Stimulated activated CD8-positive, alpha-beta memory T cell treated with anti-CD3 and anti-CD28 coated beads, Interleukin-12 subunit alpha, Interleukin-12 subunit beta, amount 100 ng/mL, for 1 hour (primary cell): ENCODE data around the gene XYLB.
A peak's percentile ranks its signal among the peaks of the same experiment; 100 is the strongest.
"Not testable (repeated sequence)": the region's sequence is repeated elsewhere in the genome, so short reads cannot be mapped to it uniquely, and the experiment has no call there.

ENCODE experiments used
- DNase-seq: peaks from one replicate; pipeline ENCODE4 v3.0.0-alpha.2; 2020; ENCODE audit warnings: low read depth

Gene XYLB

GRCh38 chr3:38396239-38396638 lies 49.7 kb downstream of the XYLB start:
- DNase-seq = no peak

- no peak for DNase-seq
These were observed 50.3 kb downstream of the XYLB start for GRCh38 chr3:38396861-38397260.

- no peak for DNase-seq
These were observed 50.7 kb downstream of the XYLB start for GRCh38 chr3:38397320-38397719.

DNA sequence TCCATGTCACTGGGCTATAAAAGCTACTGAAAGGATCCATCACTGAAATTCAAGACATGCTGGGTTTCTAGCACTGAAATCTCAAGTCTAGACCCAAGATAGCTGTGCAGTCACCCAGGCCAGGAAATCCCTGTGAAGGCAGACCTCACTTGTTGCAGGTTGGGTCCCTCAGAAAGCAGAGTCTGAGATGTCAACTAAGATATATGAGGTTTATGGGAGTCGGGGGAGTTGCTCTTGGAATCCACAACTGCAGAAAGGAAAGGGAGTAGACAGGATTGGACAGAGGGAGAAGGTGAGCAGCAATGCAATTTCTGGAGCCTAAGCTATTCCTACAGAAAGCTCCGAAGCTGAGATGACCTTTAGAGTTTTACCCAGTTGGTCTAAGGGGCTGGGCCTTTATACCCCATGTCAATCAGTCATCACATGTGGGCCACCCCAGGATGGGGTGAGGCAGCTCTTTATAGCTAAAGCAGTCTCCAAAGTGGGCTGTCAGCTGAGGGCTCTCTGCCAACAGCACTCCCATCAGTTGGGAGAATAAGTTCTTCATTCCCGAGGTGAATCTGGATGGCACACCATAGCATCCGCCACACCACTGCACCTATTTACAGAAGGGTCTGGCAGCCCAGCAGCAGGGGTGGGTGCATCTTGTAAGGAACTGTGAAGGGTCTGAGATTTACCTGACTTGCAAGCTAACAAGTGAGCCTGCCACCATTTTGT lies 54.8 kb downstream of the XYLB start:
- DNase-seq = no peak

DNA sequence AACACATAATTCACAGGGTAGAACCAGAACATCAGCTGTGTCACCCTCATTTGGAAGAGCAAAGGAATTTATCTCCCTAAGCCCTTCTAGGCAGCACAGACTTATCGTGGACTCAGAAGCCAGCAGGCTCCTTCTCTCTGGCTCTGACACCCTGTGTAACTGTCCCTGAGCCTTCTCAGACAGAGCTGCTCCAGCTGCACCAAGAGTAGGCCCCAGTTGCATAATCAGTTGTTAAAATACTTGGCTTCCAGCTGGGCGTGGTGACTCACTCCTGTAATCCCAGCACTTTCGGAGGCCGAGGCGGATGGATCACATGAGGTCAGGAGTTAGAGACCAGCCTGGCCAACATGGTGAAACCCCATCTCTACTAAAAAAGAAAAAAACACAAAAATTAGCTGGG lies 57.7 kb downstream of the XYLB start:
- DNase-seq = no peak

GRCh38 chr3:38411591-38411990 lies 65.0 kb downstream of the XYLB start:
- DNase-seq = no peak

DNA sequence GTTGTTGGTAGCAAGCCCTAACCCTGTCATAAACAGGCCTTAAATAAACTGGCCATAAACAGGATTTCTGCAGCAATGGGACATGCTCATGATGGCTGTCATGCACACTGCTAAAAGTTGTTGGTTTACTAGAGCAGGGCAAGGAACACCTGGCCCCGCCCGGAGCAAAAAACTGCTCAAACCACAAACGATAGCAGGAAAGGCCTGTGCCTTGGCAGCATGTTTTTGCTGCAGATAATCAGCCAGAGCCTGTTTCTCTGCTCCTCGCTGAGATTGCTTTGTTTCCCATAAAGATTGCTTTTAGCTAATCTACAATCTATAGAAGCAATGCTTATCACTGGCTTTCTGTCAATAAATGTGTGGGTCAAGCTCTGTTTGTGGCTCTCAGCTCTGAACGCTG lies 74.2 kb downstream of the XYLB start:
- DNase-seq = not testable (repeated sequence)

GRCh38 chr3:38421679-38422336 lies 75.2 kb downstream of the XYLB start:
- DNase-seq = no peak

DNA sequence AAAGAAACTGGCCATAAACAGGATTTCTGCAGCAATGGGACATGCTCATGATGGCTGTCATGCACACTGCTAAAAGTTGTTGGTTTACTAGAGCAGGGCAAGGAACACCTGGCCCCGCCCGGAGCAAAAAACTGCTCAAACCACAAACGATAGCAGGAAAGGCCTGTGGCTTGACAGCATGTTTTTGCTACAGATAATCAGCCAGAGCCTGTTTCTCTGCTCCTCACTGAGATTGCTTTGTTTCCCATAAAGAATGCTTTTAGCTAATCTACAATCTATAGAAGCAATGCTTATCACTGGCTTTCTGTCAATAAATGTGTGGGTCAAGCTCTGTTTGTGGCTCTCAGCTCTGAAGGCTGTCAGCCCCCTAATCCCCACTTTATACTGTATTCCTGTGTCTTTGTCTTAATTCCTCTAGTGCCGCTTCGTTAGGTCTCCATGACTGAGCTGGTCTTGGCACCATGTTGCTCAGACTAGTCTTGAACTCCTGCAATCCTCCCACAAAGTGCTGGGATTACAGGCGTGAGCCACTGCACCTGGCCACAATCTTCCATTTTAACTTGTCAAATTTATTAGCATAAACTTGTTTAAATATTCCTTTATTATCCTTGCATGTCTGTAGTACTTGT lies 80.3 kb downstream of the XYLB start:
- not testable (repeated sequence) for DNase-seq

GRCh38 chr3:38432871-38433658 lies 86.5 kb downstream of the XYLB start:
- not testable (repeated sequence) for DNase-seq

GRCh38 chr3:38433661-38434060 lies 87.1 kb downstream of the XYLB start:
- not testable (repeated sequence) for DNase-seq

- DNase-seq = not testable (repeated sequence)
These were observed 92.0 kb downstream of the XYLB start for GRCh38 chr3:38438436-38439069.

GRCh38 chr3:38443205-38443604 lies 96.6 kb downstream of the XYLB start:
- DNase-seq = not testable (repeated sequence)

DNA sequence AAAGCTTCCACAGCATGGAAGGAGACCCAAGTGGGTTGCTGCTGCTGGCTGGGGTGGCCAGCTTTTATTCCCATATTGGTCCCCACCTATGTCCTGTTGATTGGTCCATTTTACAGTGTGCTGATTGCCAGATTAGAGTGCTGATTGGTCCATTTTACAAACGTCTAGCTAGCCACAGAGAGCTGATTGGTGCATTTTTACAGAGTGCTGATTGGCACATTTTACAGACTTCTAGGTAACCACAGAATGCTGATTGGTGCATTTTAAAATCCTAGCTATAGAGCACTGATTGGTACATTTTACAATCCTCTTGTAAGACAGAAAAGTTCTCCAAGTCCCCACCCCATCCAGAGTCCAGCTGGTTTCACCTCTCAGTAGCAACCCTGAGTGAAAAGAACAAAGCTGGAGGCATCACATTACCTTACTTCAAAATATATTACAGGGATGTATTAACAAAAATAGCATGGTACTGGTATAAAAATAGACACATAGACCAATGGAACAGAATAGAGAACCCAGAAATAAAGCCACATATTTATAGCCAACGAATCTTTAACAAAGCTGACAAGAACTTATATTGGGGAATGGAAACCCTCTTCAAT lies 99.6 kb downstream of the XYLB start:
- DNase-seq = no peak

DNA sequence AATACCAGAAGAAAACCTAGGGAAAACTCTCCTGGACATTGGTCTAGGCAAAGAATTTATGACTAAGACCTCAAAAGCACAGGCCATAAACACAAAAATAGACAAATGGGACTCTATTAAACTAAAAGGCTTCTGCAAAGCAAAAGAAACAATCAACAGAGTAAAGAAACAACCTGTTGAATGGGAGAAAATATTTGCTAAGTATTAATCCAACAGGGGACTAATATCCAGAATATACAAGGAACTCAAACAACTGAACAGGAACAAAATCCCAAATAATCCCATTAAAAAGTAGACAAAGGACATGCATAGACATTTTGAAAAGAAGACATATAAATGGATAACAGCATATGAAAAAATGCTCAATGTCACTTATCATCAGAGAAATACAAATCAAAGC lies 100.2 kb downstream of the XYLB start:
- DNase-seq = no peak

GRCh38 chr3:38450853-38451252 lies 104.3 kb downstream of the XYLB start:
- no peak for DNase-seq

- peak; percentile 46 for DNase-seq
These were observed 106.7 kb downstream of the XYLB start, which contains the start of gene ACVR2B for GRCh38 chr3:38453075-38453912. TSS of gene ACVR2B (plus strand) at chr3:38453890. CDS start at chr3:38454323, 433 bp downstream.

- DNase-seq = no peak
These were observed 107.3 kb downstream of the XYLB start for GRCh38 chr3:38453913-38454177.

DNA sequence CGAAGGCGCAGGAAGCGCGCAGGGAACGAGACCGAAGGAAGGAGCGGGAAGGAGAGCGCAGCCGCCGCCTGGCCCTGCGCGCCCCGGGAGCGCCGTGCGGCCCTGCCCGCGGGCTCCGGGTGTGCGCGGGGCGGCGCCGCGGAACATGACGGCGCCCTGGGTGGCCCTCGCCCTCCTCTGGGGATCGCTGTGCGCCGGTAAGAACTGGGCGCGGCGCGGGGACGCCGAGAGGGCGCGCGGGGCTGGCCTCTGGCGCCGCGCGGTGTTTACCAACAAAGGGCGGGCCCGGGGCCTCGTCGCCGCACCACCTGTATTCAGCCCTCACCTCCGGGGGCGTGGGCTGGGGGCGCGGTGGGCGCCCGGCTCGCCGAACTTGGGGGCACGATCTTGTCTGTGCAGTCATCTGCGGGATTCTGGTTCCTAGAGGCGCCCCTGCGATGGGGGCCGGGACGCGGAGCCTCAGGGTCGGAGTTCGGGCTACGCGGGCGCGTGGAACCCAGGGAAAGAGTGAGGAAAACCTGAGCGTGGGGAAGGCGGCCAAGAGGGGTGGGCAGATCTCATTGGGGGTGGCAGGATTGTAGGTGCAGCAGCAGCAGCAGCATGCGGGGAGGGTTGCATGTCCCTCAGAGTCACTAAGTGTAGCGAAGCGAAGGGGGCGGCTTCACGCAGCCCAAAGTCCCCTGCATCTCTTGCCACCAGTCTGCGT lies 107.7 kb downstream of the XYLB start:
- no peak for DNase-seq
